Measurements from ENCODE around the gene SLCO3A1. TPM values are rescaled to one million over a fixed set of nuclear protein-coding genes. Genes with fewer than 3 reads are reported as not detected.

SLCO3A1 gene
- total RNA-seq, 1 experiment from 2014 or later, result 5.1 TPM

- BruUV-seq (replicated peaks), result no TSS peak
- no peaks in the 10 kb centered on the region for H3K4me1 ChIP-seq (ENCODE audit: control insufficient read depth in 1 of 2, insufficient read depth in 2 of 2, low read length in 2 of 2)
- no peak overlapping the region for H2AFZ ChIP-seq (ENCODE audit: low read depth, low read length, poor library complexity, severe bottlenecking)
- H3K27me3 ChIP-seq (ENCODE audit: insufficient read depth, low read length), result peaks cover 2% of the 10 kb centered on the region; the same call in 1 of the 2 replicates
- CTCF ChIA-PET, result interaction anchor here (1.6 to 1.9 kb wide), 2 partner anchors 8 to 9 kb away, joined by 3 to 6 read pairs; partner anchors contain the start of gene SLCO3A1
- intact Hi-C loops (cut with micrococcal nuclease), result no loop called here
- RAD21 ChIA-PET (ENCODE audit: low non-redundant PET in 1 of 2, low total read pairs in 2 of 2, uncharacterized antibody in 2 of 2, unreplicated experiment in 2 of 2), result no interaction called here
- TF ChIP-seq TCF7L2 (IDR thresholded peaks at IDR 0.05; ENCODE audit: borderline replicate concordance, extremely low read depth, insufficient read depth, insufficient read length), result no peak
- no peak for TF ChIP-seq ELF1 (IDR thresholded peaks at IDR 0.05; ENCODE audit: borderline replicate concordance, low read depth)
- TF ChIP-seq CBX3 (IDR thresholded peaks at IDR 0.05; ENCODE audit: low read depth), result no peak
- DNase-seq (ENCODE audit: low read depth, low spot score), result no peak
- H3K79me2 ChIP-seq (ENCODE audit: insufficient read depth, low read length), result no peaks in the 10 kb centered on the region
- POLR2A ChIA-PET, result no interaction called here
- H3K9me2 ChIP-seq (ENCODE audit: insufficient read depth), result no peaks in the 10 kb centered on the region
- ATAC-seq, result no peak
- no peaks in the 10 kb centered on the region for H3K36me3 ChIP-seq (ENCODE audit: control insufficient read depth in 1 of 2, insufficient read depth in 2 of 2, low read length in 2 of 2)
- no peak overlapping the region for H3K4me3 ChIP-seq (replicated peaks in 1 of 2; ENCODE audit: low read depth in 1 of 2, low read length in 2 of 2)
- H3K9me3 ChIP-seq (ENCODE audit: control insufficient read depth in 1 of 2, insufficient read depth in 1 of 2, low read depth in 1 of 2, low read length in 2 of 2), result no peaks in the 10 kb centered on the region
- H4K20me1 ChIP-seq (ENCODE audit: insufficient read depth), result no peaks in the 10 kb centered on the region
- no peak overlapping the region for H3K27ac ChIP-seq (ENCODE audit: low read depth, low read length)
- H3K4me2 ChIP-seq (ENCODE audit: low read length), result no peak overlapping the region
- H3K9ac ChIP-seq (ENCODE audit: low read length), result no peak overlapping the region
Measured at GRCh38 chr15:91844928-91845327, 8.6 kb upstream of the SLCO3A1 start.

- ATAC-seq, result no peak
- H3K4me1 ChIP-seq (ENCODE audit: control insufficient read depth in 1 of 2, insufficient read depth in 2 of 2, low read length in 2 of 2), result no peaks in the 10 kb centered on the region
- H3K27ac ChIP-seq (ENCODE audit: low read depth, low read length), result no peak overlapping the region
- no peaks in the 10 kb centered on the region for H3K9me3 ChIP-seq (ENCODE audit: control insufficient read depth in 1 of 2, insufficient read depth in 1 of 2, low read depth in 1 of 2, low read length in 2 of 2)
- ChIA-PET CTCF (no interaction called here), RAD21 (ENCODE audit: low non-redundant PET in 1 of 2, low total read pairs in 2 of 2, uncharacterized antibody in 2 of 2, unreplicated experiment in 2 of 2) (no interaction called here), POLR2A (no interaction called here)
- no peak overlapping the region for H2AFZ ChIP-seq (ENCODE audit: low read depth, low read length, poor library complexity, severe bottlenecking)
- no TSS peak for BruUV-seq (replicated peaks)
- peaks cover 2% of the 10 kb centered on the region; the same call in 1 of the 2 replicates for H3K27me3 ChIP-seq (ENCODE audit: insufficient read depth, low read length)
- no peaks in the 10 kb centered on the region for H3K9me2 ChIP-seq (ENCODE audit: insufficient read depth)
- no peak overlapping the region for H3K4me2 ChIP-seq (ENCODE audit: low read length)
- no peaks in the 10 kb centered on the region for H3K79me2 ChIP-seq (ENCODE audit: insufficient read depth, low read length)
- H3K36me3 ChIP-seq (ENCODE audit: control insufficient read depth in 1 of 2, insufficient read depth in 2 of 2, low read length in 2 of 2), result no peaks in the 10 kb centered on the region
- H3K4me3 ChIP-seq (replicated peaks in 1 of 2; ENCODE audit: low read depth in 1 of 2, low read length in 2 of 2), result no peak overlapping the region
- H3K9ac ChIP-seq (ENCODE audit: low read length), result no peak overlapping the region
- H4K20me1 ChIP-seq (ENCODE audit: insufficient read depth), result no peaks in the 10 kb centered on the region
- intact Hi-C loops (cut with micrococcal nuclease), result no loop called here
- TF ChIP-seq SRF (IDR thresholded peaks at IDR 0.05; ENCODE audit: low read depth) (no peak), EZH2 (IDR thresholded peaks at IDR 0.05) (no peak), CEBPB (IDR thresholded peaks at IDR 0.05; ENCODE audit: low read depth) (no peak), YY1 (IDR thresholded peaks at IDR 0.05; ENCODE audit: extremely low read depth, insufficient replicate concordance, low read depth, low read length) (no peak)
- TF ChIP-seq, protein P1, sequence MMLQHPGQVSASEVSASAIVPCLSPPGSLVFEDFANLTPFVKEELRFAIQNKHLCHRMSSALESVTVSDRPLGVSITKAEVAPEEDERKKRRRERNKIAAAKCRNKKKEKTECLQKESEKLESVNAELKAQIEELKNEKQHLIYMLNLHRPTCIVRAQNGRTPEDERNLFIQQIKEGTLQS (IDR thresholded peaks at IDR 0.05), result no peak
- no peak for DNase-seq (ENCODE audit: low read depth, low spot score)
Measured at GRCh38 chr15:91845720-91846119, 7.8 kb upstream of the SLCO3A1 start.

Data from HCT116 (cell line).